DLD1 (cell line): Measurements from ENCODE around the gene CNST.
"Not testable (repeated sequence)": the region's sequence is repeated elsewhere in the genome, so short reads cannot be mapped to it uniquely, and the experiment has no call there.

Source experiments
- in situ Hi-C: cut with HindIII; loops from 2 replicates; pipeline ENCODE4 v1.10.0; 2017; ENCODE audit warnings: low sequenced_read_pairs

CNST gene

GRCh38 chr1:246558041-246558440, 8.2 kb upstream of the CNST start:
- in situ Hi-C loops, result no loop called here

- in situ Hi-C loops, result no loop called here
Measured at GRCh38 chr1:246559310-246559709, 6.9 kb upstream of the CNST start.

GRCh38 chr1:246560833-246561232, 5.4 kb upstream of the CNST start:
- in situ Hi-C loops, result not testable (repeated sequence)

- in situ Hi-C loops, result no loop called here
Measured at GRCh38 chr1:246564839-246565750, 1.2 kb upstream of the CNST start.

GRCh38 chr1:246565751-246566127, 517 bp upstream of the CNST start:
- in situ Hi-C loops, result no loop called here

GRCh38 chr1:246566813-246567645, 773 bp downstream of the CNST start:
- in situ Hi-C loops, result no loop called here

- in situ Hi-C loops, result no loop called here
Measured at GRCh38 chr1:246567646-246568235, 1.5 kb downstream of the CNST start.

- in situ Hi-C loops, result no loop called here
Measured at GRCh38 chr1:246569248-246570238, 3.3 kb downstream of the CNST start.

GRCh38 chr1:246571309-246571708, 5.1 kb downstream of the CNST start:
- in situ Hi-C loops, result not testable (repeated sequence)

- in situ Hi-C loops, result no loop called here
Measured at GRCh38 chr1:246571953-246572352, 5.7 kb downstream of the CNST start.

GRCh38 chr1:246572785-246573184, 6.5 kb downstream of the CNST start:
- in situ Hi-C loops, result no loop called here

- in situ Hi-C loops, result no loop called here
Measured at GRCh38 chr1:246573491-246573890, 7.2 kb downstream of the CNST start.

- in situ Hi-C loops, result no loop called here
Measured at GRCh38 chr1:246576709-246577032, 10.4 kb downstream of the CNST start.

- in situ Hi-C loops, result no loop called here
Measured at GRCh38 chr1:246577082-246577719, 10.9 kb downstream of the CNST start.

GRCh38 chr1:246577720-246578106, 11.5 kb downstream of the CNST start:
- in situ Hi-C loops, result no loop called here

- in situ Hi-C loops, result no loop called here
Measured at GRCh38 chr1:246579818-246580217, 13.6 kb downstream of the CNST start.

- in situ Hi-C loops, result no loop called here
Measured at GRCh38 chr1:246580497-246581370, 14.5 kb downstream of the CNST start.

- in situ Hi-C loops, result no loop called here
Measured at GRCh38 chr1:246582301-246583055, 16.2 kb downstream of the CNST start.
